ENCODE data around the gene CCDC184.

GRCh38 chr12:48198985-48199384 is 15.5 kb downstream of the CCDC184 start:
- no peak for TF ChIP-seq CTCF (IDR thresholded peaks at IDR 0.05; ENCODE audit: low read length)
- TF ChIP-seq EZH2 (IDR thresholded peaks at IDR 0.05; ENCODE audit: borderline replicate concordance, low read length), result no peak
